GM13977 (cell line): ENCODE results near the gene CTU1.

ENCODE experiments used
- DNase-seq: peaks from one replicate; pipeline ENCODE4 v3.0.0; 2012; ENCODE audit warnings: low spot score
- in situ Hi-C: fragments of 300-500 bp; cut with MboI; formaldehyde crosslinking; loops from one replicate; pipeline ENCODE4 v1.12.0; 2022; ENCODE audit warnings: low sequenced_read_pairs, low pct_unique_long_range_greater_than_20kb, mixed read lengths, inconsistent platforms; ENCODE audit not compliant: unreplicated experiment
- TF ChIP-seq, protein P1 (sequence below): IDR thresholded peaks from 2 replicates; pipeline ENCODE4 v1.5.1; 2012; ENCODE audit warnings: mild to moderate bottlenecking, control low read depth; ENCODE audit not compliant: insufficient read depth; ENCODE audit errors: extremely low read depth, missing control alignments

The CTU1 gene

DNA sequence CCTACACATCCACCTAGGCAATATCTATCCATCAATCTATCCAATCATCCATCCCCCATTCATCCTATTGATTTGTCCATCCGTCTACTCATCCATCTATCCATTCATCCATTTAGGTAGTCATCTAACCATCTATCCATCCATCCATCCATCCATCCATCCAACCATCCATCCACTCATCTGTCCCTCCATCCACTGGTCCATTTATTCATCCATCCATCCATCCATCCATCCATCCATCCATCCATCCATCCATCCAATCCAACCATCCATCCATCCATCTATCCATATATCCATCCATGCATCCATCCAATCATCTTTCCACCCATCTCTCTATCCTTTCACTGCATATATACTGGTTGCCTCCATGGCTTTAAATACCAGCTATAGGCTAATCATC lies 47.2 kb downstream of the CTU1 start:
- in situ Hi-C loops, result no loop called here
- TF ChIP-seq, protein P1, sequence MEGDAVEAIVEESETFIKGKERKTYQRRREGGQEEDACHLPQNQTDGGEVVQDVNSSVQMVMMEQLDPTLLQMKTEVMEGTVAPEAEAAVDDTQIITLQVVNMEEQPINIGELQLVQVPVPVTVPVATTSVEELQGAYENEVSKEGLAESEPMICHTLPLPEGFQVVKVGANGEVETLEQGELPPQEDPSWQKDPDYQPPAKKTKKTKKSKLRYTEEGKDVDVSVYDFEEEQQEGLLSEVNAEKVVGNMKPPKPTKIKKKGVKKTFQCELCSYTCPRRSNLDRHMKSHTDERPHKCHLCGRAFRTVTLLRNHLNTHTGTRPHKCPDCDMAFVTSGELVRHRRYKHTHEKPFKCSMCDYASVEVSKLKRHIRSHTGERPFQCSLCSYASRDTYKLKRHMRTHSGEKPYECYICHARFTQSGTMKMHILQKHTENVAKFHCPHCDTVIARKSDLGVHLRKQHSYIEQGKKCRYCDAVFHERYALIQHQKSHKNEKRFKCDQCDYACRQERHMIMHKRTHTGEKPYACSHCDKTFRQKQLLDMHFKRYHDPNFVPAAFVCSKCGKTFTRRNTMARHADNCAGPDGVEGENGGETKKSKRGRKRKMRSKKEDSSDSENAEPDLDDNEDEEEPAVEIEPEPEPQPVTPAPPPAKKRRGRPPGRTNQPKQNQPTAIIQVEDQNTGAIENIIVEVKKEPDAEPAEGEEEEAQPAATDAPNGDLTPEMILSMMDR, result no peak
- DNase-seq, result no peak

DNA sequence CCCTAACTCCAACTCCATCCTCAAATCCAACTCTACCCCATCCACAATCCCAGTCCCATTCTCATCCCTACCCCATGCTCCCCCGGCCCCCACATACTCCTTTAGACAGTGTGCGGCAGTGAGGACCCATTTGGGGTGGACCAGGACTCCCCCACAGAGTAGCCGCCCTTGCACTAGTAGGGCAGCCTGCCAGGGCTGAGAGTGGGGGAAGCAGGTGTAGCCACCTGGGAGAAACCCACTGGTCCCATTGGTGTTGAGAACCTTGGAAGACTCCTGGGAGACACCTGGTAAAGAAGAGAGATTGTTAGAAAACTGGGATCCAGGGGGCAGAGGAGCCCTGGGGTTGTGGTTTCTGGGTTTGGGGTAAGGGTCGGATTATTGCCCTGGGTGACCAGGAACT lies 47.9 kb downstream of the CTU1 start:
- TF ChIP-seq, protein P1, result no peak
- DNase-seq, result no peak
- in situ Hi-C loops, result no loop called here

DNA sequence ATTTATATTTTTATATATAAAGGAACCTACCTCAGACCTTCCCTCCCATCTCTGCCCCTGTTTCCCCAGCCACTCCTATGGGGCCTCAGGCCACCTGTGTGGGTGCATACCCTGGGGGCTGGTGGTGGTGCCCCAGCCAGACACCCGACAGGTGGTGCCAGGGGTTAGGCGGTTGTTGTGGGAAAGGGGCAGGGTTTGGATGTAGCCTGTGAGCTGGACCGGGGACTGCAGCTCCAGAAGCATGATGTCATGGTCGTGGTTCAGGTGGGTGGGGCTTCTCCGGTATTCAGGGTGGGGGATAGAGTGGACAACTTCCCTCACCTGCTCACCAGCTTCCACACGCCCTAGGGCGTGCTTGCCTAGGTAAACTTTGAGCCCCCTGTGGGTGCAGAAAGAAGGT lies 48.5 kb downstream of the CTU1 start:
- DNase-seq, result no peak
- in situ Hi-C loops, result no loop called here
- TF ChIP-seq, protein P1, result no peak

DNA sequence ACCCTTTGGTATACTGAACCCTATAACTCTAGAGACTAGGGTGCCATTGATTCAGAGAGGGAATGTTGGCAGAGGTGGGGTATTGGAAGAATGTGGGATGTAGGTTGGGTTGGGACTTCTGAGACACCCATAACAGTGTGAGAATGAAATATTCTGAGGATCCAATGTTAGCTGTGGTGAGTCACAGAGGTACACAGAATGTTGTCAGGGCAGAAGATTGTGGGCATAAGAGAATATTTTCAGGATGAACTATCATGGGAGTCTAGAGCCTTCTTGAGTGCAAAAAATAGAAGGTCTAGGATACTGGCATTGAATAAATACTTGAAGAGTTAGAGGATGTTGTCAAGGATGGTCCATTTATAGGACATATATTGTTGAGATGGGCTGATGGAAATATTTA lies 52.3 kb downstream of the CTU1 start:
- TF ChIP-seq, protein P1, result no peak
- no peak for DNase-seq
- in situ Hi-C loops, result no loop called here
